Mesendoderm (in vitro differentiated cells): Measurements from ENCODE around the gene NUDCD3.

Source experiments
- DNase-seq: peaks from one replicate; pipeline ENCODE4 v3.0.0; 2013
- H2AK5ac ChIP-seq: 2 replicates; pipeline ENCODE4 v1.6.1; 2013; ENCODE audit warnings: low read length, inconsistent platforms
- H2BK120ac ChIP-seq: 2 replicates; pipeline ENCODE4 v1.6.1; 2013; ENCODE audit warnings: low read depth, mild to moderate bottlenecking, low read length, moderate library complexity, mixed read lengths
- H2BK15ac ChIP-seq: replicated peaks from 2 replicates; pipeline ENCODE4 v1.6.1; 2013; ENCODE audit warnings: low read depth, mild to moderate bottlenecking, moderate library complexity
- H2BK5ac ChIP-seq: 2 replicates; pipeline ENCODE4 v1.6.1; 2013; ENCODE audit warnings: low read length, inconsistent platforms
- H3K18ac ChIP-seq: 2 replicates; pipeline ENCODE4 v1.6.1; 2013; ENCODE audit warnings: mild to moderate bottlenecking, low read length, mixed read lengths
- H3K23ac ChIP-seq: one replicate; pipeline ENCODE4 v1.6.1; 2013; ENCODE audit warnings: low read length
- H3K27ac ChIP-seq: 2 replicates; pipeline ENCODE4 v1.5.1; 2013; ENCODE audit warnings: low read depth, mild to moderate bottlenecking, inconsistent platforms, low read length, moderate library complexity
- H3K27me3 ChIP-seq: 2 replicates; pipeline ENCODE4 v1.6.1; 2013; ENCODE audit warnings: low read length, control low read depth, mild to moderate bottlenecking, inconsistent platforms; ENCODE audit not compliant: insufficient read depth, poor library complexity
- H3K36me3 ChIP-seq: 2 replicates; pipeline ENCODE4 v1.6.1; 2013; ENCODE audit warnings: low read length, inconsistent platforms; ENCODE audit not compliant: control insufficient read depth, insufficient read depth
- H3K4ac ChIP-seq: one replicate; pipeline ENCODE4 v1.6.1; 2013; ENCODE audit warnings: low read depth, mild to moderate bottlenecking, low read length, moderate library complexity
- H3K4me1 ChIP-seq: 2 replicates; pipeline ENCODE4 v1.6.1; 2013; ENCODE audit warnings: low read depth, low read length, inconsistent platforms; ENCODE audit not compliant: control insufficient read depth
- H3K4me2 ChIP-seq: 2 replicates; pipeline ENCODE4 v1.6.1; 2013; ENCODE audit warnings: low read length
- H3K4me3 ChIP-seq: 2 replicates; pipeline ENCODE4 v1.5.1; 2013; ENCODE audit warnings: mild to moderate bottlenecking, low read length
- H3K56ac ChIP-seq: one replicate; pipeline ENCODE4 v1.6.1; 2013; ENCODE audit warnings: low read length
- H3K79me1 ChIP-seq: 2 replicates; pipeline ENCODE4 v1.6.1; 2013; ENCODE audit warnings: low read length, inconsistent platforms
- H3K79me2 ChIP-seq: 2 replicates; pipeline ENCODE4 v1.6.1; 2013; ENCODE audit warnings: mild to moderate bottlenecking, low read length; ENCODE audit not compliant: control insufficient read depth, insufficient read depth
- H3K9ac ChIP-seq: 2 replicates; pipeline ENCODE4 v1.6.1; 2013; ENCODE audit warnings: low read length, inconsistent platforms
- H4K5ac ChIP-seq: one replicate; pipeline ENCODE4 v1.6.1; 2013; ENCODE audit warnings: low read length
- H4K8ac ChIP-seq: one replicate; pipeline ENCODE4 v1.6.1; 2013; ENCODE audit warnings: low read depth, mild to moderate bottlenecking, control low read depth, low read length, moderate library complexity
- WGBS: extraction: QIAGEN DNeasy Blood & Tissue Kit; methylation state at CpG from one replicate; pipeline ENCODE4 v1.1.7; 2013; ENCODE audit warnings: low lambda C conversion rate, missing lambda C conversion rate; ENCODE audit not compliant: insufficient coverage; ENCODE audit errors: extremely low coverage; 5-methylcytosine and 5-hydroxymethylcytosine counted together

NUDCD3 gene

DNA sequence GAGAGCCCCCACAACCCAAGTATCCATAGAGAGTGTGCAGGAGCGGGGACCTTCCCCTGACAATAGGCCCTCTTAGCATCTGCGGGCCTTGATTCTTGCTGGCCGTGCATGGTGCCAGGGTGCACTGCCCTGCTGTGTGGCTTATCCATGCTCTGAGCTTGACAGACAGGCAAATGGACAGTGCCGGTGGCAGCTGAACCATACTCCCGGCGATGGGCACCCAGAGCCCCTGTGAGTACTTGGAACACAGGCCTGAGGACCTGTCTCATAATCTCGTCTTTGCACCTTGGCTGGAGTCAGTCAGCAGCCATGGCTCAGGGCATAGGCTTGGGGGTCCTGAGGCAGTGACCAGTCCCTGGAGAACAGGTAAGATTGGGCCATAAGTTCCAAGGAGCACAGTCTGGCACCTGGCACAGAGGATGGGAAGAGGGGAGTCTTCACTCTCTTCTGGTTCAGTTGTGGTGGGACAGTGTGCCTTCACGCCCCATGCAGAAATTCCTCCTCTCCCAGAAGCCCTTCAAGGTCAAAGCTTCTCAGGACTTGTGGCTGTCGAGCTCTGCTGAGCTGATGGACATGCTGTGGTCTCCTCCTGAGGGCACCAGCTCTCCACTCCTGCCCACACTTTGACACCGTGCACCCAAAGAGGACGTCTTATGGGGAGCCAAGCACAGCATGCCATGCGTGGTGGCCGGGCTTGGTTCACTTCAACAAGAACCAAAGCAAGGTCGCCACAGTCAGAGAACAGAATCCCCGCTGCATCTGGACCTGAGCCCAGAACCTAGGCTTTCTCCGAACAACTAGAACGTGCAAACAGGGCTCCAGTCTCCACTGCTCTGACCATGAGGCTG lies 105.6 kb downstream of the NUDCD3 start:
- Histone ChIP-seq H3K4me2 (no peak overlapping the region), H3K9ac (no peak overlapping the region), H3K79me1 (no peaks in the 10 kb centered on the region), H3K27me3 (no peaks in the 10 kb centered on the region), H3K4me3 (no peak overlapping the region), H3K4me1 (no peaks in the 10 kb centered on the region), H4K5ac (no peak overlapping the region), H2AK5ac (no peak overlapping the region), H3K27ac (no peak overlapping the region), H3K18ac (no peak overlapping the region), H3K23ac (no peak overlapping the region), H2BK5ac (no peak overlapping the region), H3K56ac (no peak overlapping the region), H4K8ac (no peak overlapping the region), H3K4ac (no peak overlapping the region), H3K79me2 (no peaks in the 10 kb centered on the region), H2BK15ac (no peak overlapping the region), H2BK120ac (no peak overlapping the region), H3K36me3 (peaks cover 11% of the 10 kb centered on the region)
- DNase-seq = no peak
- whole genome bisulfite sequencing = no CpG with 5 or more reads among the region's 17 CpGs

DNA sequence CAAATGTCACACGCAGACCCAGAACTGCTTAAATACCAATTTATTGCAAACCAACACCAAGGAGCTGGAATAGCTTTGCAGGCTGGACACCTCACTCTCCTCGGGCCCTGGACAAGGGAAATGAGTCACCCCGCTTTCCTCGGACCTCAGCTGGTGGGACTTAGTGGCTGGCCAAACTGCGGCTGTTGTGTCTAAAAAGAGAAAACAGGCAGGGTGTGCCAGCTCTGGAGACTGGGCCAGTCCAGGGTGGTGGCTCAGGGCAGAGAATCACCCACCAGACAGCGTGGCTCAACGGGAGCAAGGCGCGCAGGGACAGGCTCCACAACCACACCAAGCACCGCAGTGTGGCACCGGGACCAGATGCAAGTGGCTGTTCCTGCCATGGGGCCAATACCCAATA lies 106.9 kb downstream of the NUDCD3 start:
- Histone ChIP-seq H3K4me1 (no peaks in the 10 kb centered on the region), H3K4me3 (no peak overlapping the region), H2BK120ac (no peak overlapping the region)

DNA sequence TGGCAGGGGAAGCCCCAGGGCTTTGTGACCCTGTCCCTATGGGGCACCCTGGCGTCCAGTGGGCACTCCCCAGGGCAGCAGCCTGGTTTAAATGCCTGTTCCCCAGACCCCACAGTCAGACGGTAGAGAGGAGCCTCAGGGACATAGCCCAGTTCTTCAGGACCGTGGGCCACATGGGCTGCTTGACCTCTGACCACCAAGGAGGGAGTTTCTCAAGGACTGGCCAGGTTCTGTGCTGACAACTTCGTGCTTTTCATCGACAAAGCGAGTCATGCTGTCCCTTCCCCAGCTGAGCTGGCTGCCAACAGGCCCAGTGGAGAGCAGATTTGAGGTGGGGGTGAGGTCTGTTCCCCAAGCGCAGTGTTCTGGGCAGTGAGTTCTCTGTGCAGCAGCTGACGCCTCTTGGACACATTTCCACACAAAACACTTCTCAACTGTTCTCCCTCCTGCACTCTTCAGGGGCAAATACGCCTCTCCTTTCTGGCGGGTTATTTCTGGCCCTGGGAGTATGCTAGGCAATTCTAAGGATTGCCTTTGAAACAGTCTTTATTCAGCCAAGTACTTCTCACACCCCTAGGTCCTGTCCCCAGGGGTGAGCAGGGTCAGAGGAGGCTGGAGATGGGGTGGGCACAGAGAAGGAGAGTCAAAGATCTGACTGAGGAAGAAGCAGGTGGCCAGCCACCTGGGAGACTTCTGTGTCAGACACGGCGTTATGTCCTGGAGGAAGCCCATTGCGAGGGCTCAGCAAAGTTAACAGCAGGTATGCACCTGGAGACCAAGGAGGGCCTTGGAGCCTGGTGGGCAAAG lies 107.8 kb downstream of the NUDCD3 start:
- H2BK120ac ChIP-seq = no peak overlapping the region
- H3K56ac ChIP-seq = no peak overlapping the region
- DNase-seq = no peak
- H3K4me3 ChIP-seq = no peak overlapping the region
- H3K27me3 ChIP-seq = no peaks in the 10 kb centered on the region
- no peak overlapping the region for H3K23ac ChIP-seq
- H3K79me1 ChIP-seq = no peaks in the 10 kb centered on the region
- H3K9ac ChIP-seq = no peak overlapping the region
- WGBS = no CpG with 5 or more reads among the region's 13 CpGs
- H3K4me2 ChIP-seq = no peak overlapping the region
- peaks cover 6% of the 10 kb centered on the region for H3K36me3 ChIP-seq
- H2BK15ac ChIP-seq = no peak overlapping the region
- H4K5ac ChIP-seq = no peak overlapping the region
- no peaks in the 10 kb centered on the region for H3K79me2 ChIP-seq
- H3K4me1 ChIP-seq = no peaks in the 10 kb centered on the region
- no peak overlapping the region for H3K4ac ChIP-seq
- no peak overlapping the region for H3K27ac ChIP-seq
- no peak overlapping the region for H2AK5ac ChIP-seq
- no peak overlapping the region for H4K8ac ChIP-seq
- H2BK5ac ChIP-seq = no peak overlapping the region
- H3K18ac ChIP-seq = no peak overlapping the region

More for the DNA sequence above, 106.9 kb downstream of the NUDCD3 start:
- Histone ChIP-seq H2BK5ac (no peak overlapping the region), H3K79me2 (no peaks in the 10 kb centered on the region), H3K9ac (no peak overlapping the region), H3K27ac (no peak overlapping the region), H4K8ac (no peak overlapping the region), H2BK15ac (no peak overlapping the region), H3K18ac (no peak overlapping the region), H3K4ac (no peak overlapping the region), H3K79me1 (no peaks in the 10 kb centered on the region), H4K5ac (no peak overlapping the region), H3K4me2 (no peak overlapping the region), H3K23ac (no peak overlapping the region), H3K27me3 (no peaks in the 10 kb centered on the region), H3K36me3 (peaks cover 6% of the 10 kb centered on the region), H3K56ac (no peak overlapping the region), H2AK5ac (no peak overlapping the region)
- DNase-seq = no peak
- no CpG with 5 or more reads among the region's 11 CpGs for WGBS

DNA sequence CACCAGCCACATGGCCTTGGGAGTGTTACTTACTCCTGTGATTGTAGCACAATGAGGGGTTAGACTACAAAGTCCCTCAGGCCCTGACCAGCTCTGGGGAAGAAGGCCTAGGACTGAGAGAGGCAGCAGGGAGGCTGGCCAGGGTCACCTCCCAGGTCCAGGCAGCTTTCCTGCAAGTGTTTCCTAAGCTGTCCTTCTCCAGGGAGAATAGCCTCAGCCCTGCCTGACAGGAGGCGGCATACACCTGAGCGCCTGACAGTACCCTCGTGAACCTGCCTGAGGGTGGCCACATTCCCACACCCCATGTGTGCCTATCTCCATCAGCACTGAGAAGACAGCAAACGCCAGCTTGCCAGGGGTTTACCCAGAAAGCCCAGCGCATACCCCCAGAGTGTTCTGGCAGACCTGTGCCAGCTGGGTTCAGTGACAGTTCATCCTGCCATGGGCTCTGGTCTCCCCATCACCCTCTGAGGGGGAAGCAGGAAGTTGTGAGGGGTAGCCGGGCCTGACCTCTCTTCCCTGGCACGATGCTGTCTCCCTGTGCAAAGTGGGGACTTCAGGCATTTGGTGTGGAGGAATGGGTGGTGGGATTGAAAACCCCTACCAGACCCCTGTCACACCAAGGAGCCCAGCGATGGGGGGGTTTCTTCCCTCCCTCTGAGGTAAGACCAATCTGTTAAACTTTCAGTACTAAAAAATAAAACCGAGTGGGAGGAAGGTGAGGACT lies 108.8 kb downstream of the NUDCD3 start:
- Histone ChIP-seq H3K4ac (no peak overlapping the region), H3K79me2 (no peaks in the 10 kb centered on the region), H2BK120ac (no peak overlapping the region), H4K5ac (no peak overlapping the region), H2BK5ac (no peak overlapping the region), H3K9ac (no peak overlapping the region), H3K27ac (no peak overlapping the region), H3K56ac (no peak overlapping the region), H2AK5ac (no peak overlapping the region), H3K23ac (no peak overlapping the region), H2BK15ac (no peak overlapping the region), H4K8ac (no peak overlapping the region), H3K36me3 (peaks cover 4% of the 10 kb centered on the region), H3K18ac (no peak overlapping the region), H3K27me3 (no peaks in the 10 kb centered on the region), H3K4me1 (no peaks in the 10 kb centered on the region), H3K4me2 (no peak overlapping the region), H3K79me1 (no peaks in the 10 kb centered on the region), H3K4me3 (no peak overlapping the region)
- DNase-seq = no peak
- WGBS = no CpG with 5 or more reads among the region's 9 CpGs

DNA sequence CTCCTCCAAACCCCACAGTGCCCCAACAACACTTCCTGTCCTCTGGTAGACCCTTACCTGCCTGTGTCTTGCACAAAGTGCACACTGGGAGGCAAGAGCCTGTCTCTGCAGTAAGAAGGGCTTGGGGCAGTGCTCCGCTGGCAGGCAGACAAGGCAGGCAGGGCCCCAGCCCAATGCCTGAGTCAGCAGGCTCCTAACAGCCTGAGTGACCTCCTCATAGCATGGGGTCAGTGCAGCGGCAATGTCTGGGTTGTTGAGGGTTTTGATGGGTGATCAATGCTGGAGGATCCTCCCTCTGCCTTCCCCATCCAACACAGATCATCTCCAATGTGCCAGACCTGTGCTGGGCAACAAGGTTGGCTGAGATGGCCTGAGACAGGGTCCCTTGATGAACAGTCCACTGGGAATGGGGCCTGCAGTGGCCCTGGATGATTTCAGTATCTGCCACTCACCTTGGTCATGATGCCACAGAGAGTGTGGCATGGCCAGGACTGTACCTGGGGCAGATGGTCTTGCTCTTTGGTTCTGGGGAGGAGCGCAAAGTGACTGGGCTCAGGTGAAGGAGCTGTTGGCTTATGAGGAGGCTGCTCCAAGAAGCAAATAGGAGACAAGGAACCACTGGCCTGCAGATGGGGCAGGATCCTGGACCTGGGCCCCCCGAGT lies 109.5 kb downstream of the NUDCD3 start:
- H2AK5ac ChIP-seq = no peak overlapping the region
- no peaks in the 10 kb centered on the region for H3K4me1 ChIP-seq
- H2BK5ac ChIP-seq = no peak overlapping the region
- H2BK120ac ChIP-seq = no peak overlapping the region
- no peak overlapping the region for H4K8ac ChIP-seq
- no CpG with 5 or more reads among the region's 4 CpGs for WGBS
- no peak overlapping the region for H3K18ac ChIP-seq
- no peak overlapping the region for H3K56ac ChIP-seq
- H3K79me1 ChIP-seq = no peaks in the 10 kb centered on the region
- H3K79me2 ChIP-seq = no peaks in the 10 kb centered on the region
- H4K5ac ChIP-seq = no peak overlapping the region
- H3K4ac ChIP-seq = no peak overlapping the region
- H3K36me3 ChIP-seq = peaks cover 3% of the 10 kb centered on the region
- H3K23ac ChIP-seq = no peak overlapping the region
- H3K4me3 ChIP-seq = no peak overlapping the region
- DNase-seq = no peak
- H3K27ac ChIP-seq = no peak overlapping the region
- no peak overlapping the region for H3K9ac ChIP-seq
- no peaks in the 10 kb centered on the region for H3K27me3 ChIP-seq
- H3K4me2 ChIP-seq = no peak overlapping the region
- no peak overlapping the region for H2BK15ac ChIP-seq
